Dedifferentiated amniotic fluid mesenchymal stem cell (primary cell): ENCODE results near the gene NIN.
"Not testable (repeated sequence)": the region's sequence is repeated elsewhere in the genome, so short reads cannot be mapped to it uniquely, and the experiment has no call there.

ENCODE experiments used
- DNase-seq: peaks from one replicate; pipeline ENCODE4 v3.0.0-alpha.2; 2016; ENCODE audit errors: extremely low spot score

The NIN gene

GRCh38 chr14:50717811-50718210 lies 113.2 kb downstream of the NIN start:
- no peak for DNase-seq

DNA sequence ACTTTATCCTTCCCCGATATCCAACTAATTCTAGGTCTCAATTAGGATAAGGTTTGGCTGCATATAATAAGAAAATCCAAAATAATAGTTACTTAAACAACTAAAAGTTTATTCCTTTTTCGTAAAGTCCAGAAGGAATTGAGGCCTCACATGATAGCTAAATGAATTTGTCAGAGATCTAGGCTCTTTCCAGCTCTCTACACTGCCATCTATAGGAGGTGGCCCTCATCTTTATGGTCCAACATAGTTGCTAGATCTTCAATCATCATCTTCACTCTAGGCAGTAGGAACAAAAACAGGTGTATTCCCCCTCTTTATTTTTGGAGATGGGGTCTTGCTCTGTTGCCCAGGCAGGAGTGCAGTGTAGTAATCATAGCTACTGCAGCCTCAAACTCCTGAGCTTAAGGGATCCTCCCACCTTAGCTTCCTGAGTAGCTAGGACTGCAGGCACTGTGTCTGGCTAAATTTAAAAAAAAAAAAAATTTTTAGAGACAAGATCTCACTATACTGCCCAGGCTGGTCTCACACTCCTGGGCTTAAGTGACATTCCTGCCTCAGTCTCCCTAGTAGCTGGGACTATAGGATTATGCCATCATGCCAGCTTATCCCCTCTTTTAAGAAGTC lies 116.4 kb downstream of the NIN start:
- DNase-seq: no peak

DNA sequence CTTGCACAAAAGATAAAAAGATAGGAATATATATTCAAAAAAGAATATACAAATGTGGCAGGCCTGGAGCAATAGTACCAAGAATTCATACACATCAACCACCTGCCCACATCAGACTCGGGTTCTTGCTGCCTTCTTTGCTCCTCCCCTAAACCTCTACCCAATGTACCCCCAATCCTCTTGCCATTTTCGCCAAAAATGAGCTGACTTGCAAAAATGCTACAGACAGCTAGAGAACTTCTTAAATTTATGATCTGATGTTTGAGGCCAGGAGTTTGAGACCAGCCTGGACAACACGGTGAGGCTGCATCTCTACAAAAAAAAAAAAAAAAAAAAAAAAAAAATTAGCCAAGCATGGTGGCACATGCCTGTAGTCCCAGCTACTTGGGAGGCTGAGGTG lies 119.9 kb downstream of the NIN start:
- DNase-seq: no peak

DNA sequence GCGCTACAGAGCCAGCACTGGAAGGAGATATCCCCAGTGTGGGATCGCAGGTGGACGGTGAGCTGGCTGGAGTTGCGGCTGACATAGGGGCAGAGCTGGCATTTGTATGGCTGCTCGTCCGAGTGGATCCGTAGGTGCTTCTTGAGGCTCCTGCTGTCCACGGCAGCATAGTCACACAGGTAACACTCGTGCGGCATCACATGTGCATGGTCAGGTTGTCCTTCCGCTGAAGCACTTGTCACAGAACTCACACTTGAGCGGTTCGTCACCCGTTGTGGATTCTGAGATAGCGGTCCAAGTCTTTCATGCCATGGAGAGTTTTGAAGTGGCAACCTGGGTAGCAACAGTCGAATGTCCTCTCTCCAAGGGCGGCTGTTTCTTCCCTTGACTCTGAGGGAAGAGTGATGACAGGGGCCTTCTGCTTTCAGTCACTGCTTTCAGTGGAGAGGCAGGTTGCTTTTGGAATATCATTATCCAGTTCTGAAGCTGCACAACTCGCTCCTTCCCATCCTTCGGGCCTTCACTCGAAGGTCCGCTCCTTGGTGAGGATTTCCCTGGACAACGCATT lies 125.9 kb downstream of the NIN start:
- no peak for DNase-seq

- DNase-seq: no peak
Measured at GRCh38 chr14:50704454-50705010, 126.4 kb downstream of the NIN start.

DNA sequence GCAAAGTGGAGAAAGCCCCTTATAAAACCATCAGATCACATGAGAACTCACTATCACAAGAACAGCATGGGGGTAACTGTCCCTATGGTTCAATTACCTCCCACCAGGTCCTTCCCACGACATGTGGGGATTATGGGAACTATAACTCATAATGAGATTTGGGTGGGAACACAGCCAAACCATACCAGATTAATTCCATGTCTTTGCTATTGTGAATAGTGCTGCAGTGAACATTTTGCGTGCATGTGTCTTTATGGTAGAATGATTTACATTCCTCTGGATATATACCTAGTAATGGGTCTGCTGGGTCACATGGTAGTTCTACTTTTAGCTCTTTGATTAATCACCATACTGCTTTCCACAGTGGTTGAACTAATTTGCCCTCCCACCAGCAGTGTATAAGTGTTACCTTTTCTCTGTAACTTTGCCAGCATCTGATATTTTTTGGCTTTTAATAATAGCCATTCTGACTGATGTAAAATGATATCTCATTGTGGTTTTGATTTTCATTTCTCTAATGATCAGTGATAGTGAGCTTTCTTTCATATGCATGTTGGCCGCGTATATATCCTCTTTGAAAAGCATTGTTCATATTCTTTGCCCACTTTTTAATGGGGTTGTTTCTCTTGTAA lies 133.2 kb downstream of the NIN start:
- no peak for DNase-seq

- not testable (repeated sequence) for DNase-seq
Measured at GRCh38 chr14:50694260-50694659, 136.7 kb downstream of the NIN start.

- DNase-seq: no peak
Measured at GRCh38 chr14:50688875-50689274, 142.1 kb downstream of the NIN start.

- DNase-seq: no peak
Measured at GRCh38 chr14:50679674-50680073, 151.3 kb downstream of the NIN start.

DNA sequence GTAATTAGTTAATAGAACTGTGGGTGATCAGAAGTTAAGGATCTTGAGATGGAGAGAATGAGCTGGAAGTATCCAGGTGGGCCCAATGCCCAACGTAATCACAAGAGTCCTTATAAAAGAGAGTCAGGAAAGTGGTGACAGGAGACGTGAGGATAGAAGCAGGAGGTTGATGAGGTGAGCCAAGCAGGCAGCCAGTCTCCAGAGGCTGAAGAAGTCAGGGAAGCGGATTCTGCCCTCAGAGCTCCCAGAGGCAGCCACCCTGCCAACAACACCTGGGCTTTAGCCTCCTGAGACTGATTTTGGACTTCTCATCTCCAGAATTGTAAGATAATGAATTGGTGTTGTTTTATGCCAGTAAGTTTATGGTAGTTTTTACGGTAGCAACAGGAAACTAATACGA lies 152.8 kb downstream of the NIN start:
- DNase-seq: no peak

DNA sequence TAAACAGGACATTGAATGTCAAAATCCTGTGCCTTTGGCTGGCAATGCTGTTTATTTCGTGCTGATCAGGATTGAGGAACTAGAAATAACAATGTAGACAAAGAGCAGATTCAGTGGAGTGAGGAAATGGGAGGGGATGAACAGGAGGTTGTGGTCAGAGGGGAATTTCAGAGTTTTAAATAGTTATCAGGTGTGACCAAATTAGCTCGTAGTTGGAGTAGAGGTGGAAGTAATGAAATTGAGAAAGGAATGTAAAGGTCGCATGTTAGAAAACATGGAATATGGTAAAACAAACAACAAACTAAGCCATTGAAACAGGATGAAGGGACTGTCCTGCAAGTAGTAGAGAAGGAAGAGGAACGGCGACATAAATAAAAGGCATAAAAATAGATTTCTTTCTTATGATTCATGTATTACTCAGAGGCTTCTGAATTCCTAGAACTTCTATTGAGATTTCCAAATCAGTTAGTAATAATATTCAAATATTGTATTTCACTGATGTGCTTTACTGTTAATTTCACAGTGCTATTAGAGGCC lies 153.4 kb downstream of the NIN start:
- peak; percentile 24 for DNase-seq

GRCh38 chr14:50676814-50677516 lies 154.0 kb downstream of the NIN start:
- DNase-seq: no peak

GRCh38 chr14:50675597-50675996 lies 155.4 kb downstream of the NIN start:
- DNase-seq: no peak

GRCh38 chr14:50670866-50671256 lies 160.1 kb downstream of the NIN start:
- no peak for DNase-seq

DNA sequence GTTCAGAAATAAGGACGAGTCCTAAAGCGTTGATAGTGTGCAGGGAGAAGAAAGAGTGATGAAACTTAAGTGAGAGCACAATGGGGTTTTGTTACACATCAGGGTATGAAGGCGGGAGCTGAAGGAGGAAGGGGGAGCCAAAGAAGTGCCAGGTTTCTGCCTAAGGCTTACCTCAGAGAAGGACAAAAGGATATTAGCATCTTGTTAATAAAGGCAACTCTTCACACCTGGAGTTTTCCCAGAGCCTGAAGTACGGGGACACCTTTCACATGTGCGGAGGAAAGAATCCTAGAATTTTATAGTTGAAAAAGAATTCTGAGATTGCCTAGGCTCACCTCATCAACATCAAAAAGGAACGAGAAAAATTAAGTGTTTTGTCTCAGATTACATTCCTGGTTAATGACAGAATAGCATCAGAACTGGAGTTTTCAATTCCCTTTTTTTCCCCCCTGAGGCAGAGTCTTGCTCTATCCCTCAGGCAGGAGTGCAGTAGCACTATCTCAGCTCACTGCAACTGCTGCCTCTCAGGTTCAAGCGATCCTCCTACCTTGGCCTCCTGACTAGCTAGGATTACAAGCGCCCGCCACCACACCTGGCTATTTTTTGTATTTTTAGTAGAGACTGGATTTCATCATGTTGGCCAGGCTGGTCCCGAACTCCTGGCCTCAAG lies 160.6 kb downstream of the NIN start:
- no peak for DNase-seq
